Activated CD4-positive, alpha-beta T cell treated with anti-CD3 and anti-CD28 coated beads for 4 hours (primary cell): ENCODE measurements around the gene MAP3K14.
A peak's percentile ranks its signal among the peaks of the same experiment; 100 is the strongest.
"Not testable (repeated sequence)": the region's sequence is repeated elsewhere in the genome, so short reads cannot be mapped to it uniquely, and the experiment has no call there.

Experiments used
- DNase-seq, 2 donors: peaks; one replicate each; pipeline ENCODE4 v3.0.0-alpha.2; 2020

The MAP3K14 gene

DNA sequence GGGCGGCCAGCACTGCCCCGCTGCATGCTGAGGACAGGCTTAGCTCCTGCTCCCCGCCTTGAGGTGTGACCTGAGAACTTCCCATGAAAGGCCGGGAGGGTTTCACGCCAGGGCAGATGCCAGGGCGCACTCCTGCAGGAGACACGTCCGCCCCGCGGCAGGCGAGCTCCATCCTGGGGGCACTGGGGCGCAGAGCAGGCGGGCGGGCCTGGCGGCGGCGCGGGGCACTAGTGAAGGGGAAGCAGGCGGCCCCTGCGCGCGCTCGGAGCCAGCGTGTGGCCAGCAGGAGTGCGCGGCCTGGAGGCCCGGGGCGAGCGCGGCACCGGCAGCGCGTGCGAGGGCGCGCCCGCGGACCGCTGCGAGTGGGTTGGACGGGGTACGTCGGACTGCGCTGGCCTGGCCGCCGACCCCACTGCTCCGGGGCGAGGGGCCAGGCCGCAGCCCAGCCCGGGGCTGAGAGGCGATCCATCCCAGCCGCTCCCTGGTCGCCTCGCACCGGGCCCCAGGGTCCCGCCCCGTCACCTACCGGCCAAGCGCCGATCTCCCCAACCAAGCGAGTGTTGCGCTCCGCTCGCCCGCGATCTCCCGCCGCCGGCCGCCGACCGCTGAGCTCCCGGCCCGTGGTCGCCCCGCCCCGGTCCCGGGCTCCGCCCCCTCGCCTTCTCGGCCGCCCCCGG, at the start of gene MAP3K14:
MAP3K14 (minus strand) TSS at position 587 of the 677 bp plus-strand sequence. CDS start 26,275 bp downstream, outside the sequence.
- DNase-seq = peak; percentile 47 to 63

DNA sequence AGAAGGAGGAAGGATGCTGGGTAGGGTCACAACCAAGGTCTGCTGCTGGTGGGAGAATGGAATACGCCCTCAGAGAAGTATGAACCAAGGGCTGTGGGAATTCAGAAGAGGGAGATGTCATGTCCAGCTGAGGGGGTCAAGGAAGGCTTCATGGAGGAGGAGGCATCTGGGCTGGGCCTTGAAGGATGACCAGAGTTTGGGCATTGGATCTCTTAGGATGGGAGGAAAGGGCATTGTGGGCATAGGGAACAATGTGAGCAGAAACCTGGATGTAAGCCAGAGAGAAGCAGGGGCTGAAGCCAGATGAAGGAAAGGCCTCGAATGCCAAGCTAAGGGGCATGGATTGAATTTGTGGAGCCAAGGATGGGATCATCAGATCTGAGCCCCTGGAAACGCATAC, 49.2 kb upstream of the MAP3K14 start:
- no peak for DNase-seq

DNA sequence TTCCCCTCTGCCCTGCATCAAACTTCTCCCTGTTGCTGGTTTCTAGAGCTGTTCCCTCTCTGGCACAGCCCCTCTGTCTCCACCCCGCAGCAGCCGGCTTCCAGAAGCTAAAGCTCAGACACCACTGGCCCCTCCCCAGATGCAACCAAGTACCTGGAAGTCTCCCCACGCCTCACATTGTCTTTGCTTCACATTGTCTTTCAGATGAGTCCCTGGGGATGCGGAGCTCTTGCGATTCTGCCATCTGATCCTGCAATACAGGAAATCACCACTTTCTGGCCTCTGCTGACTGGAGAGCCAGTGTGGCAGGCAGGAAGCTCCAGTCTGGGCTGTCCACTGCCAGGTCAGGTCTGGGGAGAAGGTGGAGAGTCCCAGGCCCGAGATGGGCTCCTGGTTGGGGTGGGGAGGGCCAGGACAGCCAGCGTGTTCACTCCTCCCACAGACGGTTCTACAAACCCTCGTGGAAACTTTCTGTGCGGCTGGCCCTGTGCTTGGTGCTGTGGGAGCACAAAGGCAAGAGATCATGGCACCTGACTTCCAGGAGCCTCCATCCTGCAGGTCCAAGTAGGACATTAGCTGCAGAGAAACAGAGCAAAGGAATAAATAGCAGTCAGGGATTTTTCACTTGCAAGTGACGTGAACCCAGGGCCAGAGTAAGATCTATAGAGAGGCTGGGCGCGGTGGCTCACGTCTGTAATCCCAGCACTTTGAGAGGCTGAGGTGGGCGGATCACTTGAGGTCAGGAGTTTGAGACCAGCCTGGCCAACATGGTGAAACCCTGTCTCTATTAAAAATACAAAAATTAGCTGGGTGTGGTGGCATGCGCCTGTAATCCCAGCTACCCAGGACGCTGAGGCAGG, 47.9 kb upstream of the MAP3K14 start:
- no peak for DNase-seq

DNA sequence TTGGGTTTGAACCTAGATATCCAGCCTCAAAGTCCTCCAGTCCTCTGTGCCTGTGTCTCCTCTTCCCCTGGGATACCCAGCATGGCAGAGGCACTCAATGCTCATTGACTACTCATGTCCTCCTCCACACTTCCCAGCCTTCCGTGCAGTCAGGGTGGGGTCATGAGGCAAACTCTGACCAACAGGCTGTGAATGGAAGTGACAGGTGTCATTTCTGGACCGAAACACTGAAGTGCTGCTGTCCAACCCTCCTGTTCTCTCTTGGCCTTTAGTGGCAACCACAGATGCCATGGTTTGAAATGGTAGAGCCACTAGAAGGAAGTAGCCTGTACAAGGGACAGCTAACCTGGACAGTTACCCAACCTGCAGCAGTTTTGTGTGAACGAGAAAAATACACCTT, 46.7 kb upstream of the MAP3K14 start:
- no peak for DNase-seq

DNA sequence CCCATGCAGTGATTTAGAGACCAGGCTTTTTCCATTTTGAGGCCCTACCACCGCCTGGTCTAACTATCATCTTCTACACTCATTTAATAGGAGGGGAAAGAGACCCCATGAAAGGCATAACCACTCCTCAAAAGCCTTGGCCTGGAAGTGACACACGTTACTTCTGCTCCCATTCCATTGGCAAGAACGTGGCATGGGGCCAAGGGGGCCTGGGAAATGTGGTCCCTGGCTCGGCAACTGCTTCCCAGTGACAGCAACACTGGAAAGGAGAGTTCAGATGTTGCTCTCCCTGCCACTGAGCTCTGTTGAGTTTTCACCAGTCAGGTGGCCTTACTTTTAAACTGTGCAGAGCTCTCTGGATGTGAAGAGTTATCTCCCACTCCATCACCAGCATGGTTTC, 45.2 kb upstream of the MAP3K14 start:
- DNase-seq = no peak

DNA sequence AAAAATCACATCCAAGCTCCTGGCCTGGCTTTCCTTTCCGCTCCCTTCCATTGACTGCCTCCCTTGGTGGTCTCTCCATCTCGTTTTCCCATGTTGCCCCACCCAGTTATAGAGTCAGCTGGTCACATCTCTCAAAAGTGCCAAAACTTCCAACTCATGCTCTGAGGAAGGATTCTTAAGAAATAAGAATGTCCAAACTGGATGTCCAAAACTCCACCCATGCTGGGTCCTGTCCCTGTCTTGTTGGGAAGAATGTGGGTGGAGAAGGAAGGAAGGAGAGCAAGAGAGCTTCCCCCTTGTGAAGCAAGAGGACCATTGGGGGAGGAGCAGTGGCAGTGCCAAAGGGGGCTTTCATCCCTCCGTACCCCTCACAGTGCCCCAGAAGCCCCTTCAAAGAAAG, 44.6 kb upstream of the MAP3K14 start:
- no peak for DNase-seq

DNA sequence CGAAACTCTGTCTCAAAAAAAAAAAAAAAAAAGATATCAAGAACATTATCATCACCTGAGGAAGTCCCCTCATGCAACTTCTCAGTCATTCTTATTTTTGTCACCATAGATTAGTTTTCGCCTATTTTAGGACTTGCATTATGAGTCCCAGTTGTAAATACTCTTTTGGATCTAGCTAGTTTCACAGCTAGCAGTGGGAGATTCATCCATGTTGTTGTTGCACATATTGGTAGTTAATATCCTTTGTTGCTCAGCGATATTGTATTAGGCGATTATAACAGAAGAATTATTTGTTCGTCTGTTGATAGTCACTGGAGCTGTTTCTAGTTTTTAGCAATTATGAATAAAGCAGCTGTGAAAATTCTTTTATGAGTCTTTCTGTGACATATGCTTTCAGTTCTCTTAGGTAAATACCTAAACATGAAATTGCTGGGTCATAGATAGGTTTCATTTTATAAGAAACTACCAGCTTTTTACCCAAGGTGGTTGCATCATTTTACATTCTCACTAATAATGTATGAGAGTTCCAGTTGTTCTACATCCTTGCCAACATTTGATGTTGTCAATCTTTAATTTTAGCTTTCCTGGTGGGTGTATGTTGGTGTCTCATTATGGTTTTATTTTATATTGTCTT, 40.7 kb upstream of the MAP3K14 start:
- no peak for DNase-seq

DNA sequence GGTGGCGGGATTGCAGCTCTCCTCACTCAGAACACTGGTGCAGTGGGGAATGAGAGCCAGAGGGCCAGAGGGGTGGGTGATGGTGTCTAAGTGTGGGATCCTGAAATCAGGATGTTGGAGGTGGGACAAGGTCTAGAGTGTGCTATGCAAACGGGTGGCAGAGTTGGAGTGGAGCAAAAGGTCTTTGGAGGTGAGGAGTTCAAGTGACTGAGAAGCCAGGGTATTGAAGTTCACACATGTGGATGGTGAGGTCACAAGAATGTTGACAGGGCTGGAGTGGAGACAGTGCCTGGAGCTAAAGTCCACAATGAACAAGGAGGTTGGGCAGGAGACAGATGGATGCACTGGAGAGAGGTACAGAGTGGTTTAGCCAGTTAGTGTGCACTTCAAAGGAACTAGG, 38.3 kb upstream of the MAP3K14 start:
- DNase-seq = no peak

DNA sequence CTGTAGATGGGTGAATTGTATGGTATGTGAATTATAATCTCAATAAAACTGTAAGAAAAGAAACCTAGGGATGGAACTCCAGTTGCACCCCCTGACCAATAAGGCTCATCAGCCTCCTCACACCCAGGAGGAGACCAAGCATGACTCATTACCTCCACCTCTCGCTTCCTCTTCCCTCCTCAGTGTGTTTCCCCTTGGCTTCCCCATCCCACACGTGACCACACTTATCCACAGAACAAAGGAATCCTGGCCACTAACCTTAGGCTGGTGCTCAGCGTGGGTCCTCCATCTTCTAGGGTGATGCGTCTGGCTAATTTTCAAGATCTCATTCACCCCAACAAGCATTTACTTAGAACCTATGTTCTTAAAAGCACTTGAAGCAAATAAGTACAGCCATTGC, 36.2 kb upstream of the MAP3K14 start:
- peak; percentile 32 to 43 for DNase-seq

DNA sequence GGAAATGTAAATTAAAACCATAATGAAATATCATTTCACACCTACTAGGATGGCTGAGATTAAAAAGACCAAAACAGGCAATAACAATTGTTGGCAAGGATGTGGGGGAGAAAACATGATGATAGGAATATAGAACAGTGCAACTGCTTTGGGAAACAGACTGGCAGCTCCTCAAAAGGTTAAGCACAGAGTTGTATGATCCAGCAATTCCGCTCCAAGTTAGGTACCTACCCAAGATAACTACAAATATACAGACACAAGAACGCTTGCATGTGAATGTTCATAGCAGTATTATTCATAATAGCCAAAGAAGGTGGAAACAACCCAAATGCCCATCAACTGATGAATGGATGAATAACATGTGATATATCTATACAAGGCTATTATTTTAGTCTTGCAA, 35.0 kb upstream of the MAP3K14 start:
- no peak for DNase-seq

DNA sequence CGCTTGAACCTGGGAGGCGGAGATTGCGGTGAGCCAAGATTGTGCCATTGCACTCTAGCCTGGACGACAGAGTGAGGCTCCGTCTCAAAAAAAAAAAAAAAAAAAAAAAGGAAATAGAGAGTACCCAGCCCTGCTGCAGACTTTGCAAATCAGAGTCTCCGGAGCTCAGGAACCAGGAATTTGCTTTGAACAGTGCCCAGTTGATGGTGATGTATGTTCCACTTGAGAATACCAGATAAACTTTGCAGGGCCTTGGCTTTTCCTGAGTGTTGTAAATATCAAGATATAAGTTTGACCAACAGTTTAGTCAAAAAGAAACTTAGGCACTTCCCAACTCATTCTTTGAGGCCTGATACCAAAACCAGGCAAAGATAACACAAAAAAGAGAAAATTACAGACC, 30.6 kb upstream of the MAP3K14 start:
- no peak for DNase-seq

DNA sequence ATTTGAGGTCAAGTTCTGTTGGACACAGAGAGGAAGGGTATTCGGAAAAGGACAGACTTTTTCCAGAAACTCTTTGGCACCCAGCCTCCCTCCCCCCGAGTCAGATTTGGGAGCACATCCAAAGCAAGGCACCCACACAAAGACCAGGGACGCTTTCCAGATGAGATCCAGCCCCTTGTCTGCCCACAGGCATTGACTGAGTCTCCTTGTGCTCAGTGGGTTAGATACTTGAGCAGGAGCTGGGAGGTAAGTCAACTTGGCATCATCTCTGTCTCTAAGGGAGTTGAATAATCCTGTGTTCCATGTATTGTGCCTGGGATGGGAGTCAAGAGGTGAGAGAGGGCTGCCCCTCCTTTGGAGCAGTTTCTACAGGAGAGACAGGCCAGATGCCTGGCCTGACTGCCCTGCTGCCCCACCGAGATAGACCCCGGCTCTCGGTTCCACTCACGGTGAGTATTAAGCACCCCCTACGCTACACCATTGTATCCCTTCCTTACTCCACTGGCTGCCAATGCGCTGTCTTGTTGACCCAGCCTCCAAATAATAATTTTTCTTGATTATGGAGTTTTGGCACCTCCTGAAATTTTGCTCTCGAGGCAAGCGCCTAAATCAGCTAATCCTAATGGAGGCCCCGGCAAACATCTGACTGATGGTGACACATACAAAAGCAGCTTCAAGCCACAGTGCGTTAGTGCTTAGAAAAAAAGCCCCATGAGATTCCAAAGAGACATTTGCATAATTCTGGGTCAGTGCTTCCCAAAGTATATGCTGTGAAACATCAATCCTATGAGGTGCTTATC, 29.6 kb upstream of the MAP3K14 start:
- DNase-seq = no peak

DNA sequence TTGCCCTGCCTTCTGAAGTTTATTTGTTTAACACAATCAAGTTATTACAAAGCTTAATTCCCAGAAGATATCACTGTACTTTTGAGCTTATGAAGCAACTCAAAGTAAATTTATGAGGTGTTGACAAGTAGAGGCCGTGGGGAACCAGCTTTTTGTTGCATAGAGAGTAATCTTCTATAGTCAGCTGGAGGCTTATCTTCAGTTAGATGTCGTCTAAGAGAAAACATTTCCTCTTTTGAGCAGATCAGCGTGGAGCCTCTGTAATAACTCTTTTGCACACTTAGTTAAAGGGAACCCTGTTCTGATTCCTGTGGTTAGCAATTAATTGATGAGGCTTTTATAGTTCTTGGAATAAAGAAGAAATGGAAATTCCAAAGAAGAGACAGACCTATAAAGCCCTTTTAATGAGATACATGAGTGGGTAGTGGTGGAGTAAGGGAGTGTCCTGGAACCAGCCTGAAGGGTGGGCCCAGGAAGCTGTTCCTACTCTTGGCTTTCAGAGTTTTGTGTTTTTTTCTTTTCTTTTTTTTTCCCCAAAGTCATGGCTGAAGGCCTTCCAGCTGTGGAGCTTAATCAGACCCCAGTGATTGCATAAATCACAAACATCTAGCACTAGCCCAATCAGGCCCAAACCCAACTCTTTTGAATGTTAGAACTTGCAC, 28.9 kb upstream of the MAP3K14 start:
- no peak for DNase-seq

DNA sequence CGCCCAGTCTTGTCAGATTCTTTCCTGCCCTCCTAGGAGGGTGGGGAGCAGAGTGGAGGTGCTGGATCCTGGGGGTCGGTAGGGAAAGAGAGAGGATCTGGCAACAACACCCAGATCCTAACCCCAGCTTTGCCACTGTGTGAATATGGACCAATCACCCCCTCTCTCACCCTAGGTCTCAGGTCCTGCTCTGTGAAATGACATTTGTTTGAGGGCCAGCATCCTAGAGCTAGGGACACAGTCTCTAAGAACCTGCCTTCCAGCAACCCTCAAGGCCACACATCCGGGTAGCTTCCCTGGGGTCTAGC, 28.4 kb upstream of the MAP3K14 start:
- no peak for DNase-seq

DNA sequence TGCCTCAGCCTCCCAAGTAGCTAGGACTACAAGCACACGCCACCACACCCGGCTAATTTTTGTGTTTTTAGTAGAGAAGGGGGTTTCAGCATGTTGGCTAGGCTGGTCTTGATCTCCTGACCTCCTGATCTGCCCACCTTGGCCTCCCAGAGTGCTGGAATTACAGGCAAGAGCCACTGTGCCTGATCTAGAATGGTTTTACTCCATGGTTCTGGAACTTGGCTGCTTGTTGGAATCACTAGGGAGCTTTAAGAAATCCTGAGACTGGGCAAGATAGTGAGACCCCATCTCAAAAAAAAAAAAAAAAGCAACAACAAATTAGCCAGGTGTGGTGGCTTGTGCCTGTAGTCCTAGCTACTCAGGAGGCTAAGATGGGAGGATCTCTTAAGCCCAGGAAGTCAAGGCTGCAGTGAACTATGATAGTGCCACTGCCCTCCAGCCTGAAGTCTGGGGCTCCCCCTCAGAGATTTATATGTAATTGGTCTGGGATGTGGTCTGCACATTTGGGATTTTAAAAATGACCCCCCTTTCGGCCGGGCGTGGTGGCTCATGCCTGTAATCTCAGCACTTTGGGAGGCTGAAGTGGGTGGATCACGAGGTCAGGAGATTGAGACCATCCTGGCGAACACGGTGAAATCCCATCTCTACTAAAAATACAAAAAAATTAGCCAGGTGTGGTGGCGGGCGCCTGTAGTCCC, 27.3 kb upstream of the MAP3K14 start:
- DNase-seq = not testable (repeated sequence)

DNA sequence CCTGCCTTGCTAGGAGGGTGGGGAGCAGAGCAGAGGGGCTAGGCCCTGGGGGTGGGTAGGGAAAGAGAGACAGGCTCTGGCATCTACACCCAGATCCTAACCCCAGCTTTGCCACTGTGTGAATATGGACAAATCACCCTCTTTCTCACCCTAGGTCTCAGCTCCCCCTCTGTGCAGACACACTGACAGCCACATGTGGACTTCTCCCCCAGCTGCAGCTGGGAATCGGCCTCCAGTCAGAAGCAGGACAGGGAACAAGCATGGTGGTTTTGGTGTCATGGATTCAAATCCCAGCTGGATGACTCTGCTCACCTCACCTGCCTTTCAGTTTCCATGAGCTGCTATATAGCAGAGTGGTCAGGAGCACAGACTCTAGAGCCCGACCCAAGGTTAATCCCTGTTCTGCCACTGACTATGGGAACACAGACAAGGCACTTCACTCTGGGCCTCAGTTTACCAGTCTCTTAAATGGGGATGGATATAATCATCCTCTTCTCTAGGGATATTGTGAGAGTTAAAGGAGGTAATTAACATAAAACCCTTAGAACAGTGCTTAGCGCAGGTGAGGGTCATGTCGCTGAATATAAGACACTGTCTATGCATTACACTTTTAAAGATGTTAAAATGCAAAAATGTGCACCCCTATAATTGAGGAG, 26.2 kb upstream of the MAP3K14 start:
- DNase-seq = no peak

DNA sequence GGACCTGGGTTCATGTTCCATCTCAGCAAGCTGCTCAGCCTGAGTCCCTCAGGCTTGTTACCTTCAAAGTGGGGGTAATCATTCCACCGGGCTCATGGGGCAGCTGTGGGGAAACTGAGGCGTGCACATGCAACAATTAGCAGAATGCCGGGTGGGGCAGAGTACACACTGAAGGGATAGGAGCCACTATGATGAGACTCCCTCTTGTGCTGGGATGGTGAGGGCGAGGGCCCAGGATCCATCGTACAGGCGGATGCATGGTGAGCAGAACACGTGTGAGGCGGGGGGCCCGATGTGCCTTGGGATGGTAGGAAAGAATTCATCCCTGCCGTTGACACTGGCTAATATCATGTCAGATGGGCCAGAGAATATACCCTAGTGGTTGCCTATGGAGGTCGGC, 25.5 kb upstream of the MAP3K14 start:
- DNase-seq = no peak

DNA sequence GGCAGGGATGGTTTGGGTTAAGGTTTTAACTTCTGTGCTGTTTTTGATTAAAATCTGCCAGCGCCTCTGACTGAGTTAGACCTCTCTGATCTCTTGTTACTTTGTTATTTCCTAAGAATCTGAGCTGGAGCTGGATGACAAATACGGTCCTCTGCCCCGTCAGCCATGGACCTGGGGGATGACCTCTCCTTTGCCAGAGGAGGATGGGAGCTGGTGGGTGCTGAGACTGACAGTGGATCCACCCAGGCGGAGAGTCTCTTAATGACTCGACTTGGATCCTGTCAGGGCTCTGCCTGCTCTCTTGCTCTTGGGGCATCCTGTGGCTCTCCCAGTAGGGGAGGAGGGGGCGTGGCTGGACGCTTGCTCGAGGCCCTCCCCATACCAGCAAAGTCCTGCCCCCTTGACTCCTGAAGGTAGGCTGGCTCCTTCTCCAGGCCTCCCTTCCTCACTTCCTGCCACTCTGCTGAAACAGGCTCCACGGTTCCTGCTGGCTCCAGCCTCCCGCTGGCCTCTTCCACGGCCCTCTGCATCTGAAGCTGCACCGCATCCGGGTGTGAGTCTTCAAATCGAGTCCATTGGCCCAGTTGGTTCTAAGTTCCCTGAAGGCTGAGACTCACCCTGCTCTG, 24.8 kb upstream of the MAP3K14 start:
- DNase-seq = no peak

DNA sequence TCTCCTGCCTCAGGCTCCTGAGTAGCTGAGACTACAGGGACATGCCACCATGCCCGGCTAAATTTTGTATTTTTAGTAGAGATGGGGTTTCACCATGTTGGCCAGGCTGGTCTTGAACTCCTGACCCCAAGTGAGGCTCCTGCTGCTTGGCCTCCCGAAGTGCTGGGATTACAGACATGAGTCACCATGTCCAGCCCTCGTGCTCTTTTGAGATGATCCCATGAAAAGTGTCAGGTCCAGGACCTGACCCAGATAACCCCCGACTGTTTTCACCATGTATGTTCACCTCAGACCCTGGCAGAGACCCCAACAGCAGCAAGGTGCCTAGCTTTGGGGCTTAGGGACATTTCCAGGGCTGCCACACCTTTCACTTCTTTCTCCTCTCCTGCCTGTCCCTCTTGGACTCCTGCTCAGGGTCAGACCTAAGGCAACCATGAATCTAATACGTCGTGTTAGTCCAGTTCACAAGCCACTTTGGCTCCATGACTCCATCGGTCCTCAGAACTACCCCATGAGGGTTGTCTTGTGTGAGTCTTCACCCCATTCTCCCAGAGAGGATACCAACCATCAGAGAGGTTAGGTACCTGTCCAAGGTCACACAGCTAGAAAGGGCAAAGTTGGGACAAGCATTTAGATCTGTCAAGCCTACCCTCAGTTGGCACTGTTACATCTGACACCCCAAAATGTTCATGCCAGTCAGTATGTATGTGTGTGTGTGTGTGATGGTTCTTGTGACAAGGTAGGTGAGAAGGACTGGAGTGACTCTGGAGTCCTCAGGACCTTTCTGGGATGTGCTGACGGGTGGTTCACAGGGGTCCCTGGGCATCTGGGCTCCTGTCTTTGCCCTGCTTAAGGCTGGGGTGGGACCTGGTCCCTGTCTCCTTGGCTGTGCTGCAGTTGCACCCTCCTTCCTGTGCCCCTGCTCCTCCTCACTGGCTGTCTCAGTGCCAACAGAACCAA, 23.1 kb upstream of the MAP3K14 start:
- DNase-seq = no peak
